NT2/D1 (cell line): ENCODE measurements around the gene TMEM178A.

ENCODE experiments used
- SUZ12 ChIP-seq: IDR thresholded peaks from 2 replicates; pipeline ENCODE4 v1.6.1; 2011; ENCODE audit not compliant: insufficient read length, insufficient read depth; ENCODE audit errors: extremely low read depth
- YY1 ChIP-seq: IDR thresholded peaks from 2 replicates; pipeline ENCODE4 v1.6.1; 2011; ENCODE audit not compliant: insufficient read length, insufficient read depth
- ZNF274 ChIP-seq: IDR thresholded peaks from 2 replicates; pipeline ENCODE4 v1.6.1; 2011; ENCODE audit warnings: mild to moderate bottlenecking, low read depth, low read length

GRCh38 chr2:39725401-39725800, 59.7 kb downstream of the TMEM178A start:
- TF ChIP-seq SUZ12 (no peak), ZNF274 (no peak), YY1 (no peak)
